Fibroblast of pulmonary artery (primary cell): Measurements from ENCODE around the gene ZNF296.

Source experiments
- DNase-seq: peaks from one replicate; pipeline ENCODE4 v3.0.0-alpha.2; 2010; ENCODE audit warnings: low read depth
- H3K4me3 ChIP-seq: replicated peaks from 2 replicates; pipeline ENCODE4 v1.5.1; 2011; ENCODE audit warnings: low read depth, mild to moderate bottlenecking, control low read depth, low read length, moderate library complexity
- CTCF ChIP-seq: IDR thresholded peaks from 2 replicates; pipeline ENCODE4 v1.5.1; 2011; ENCODE audit warnings: mild to moderate bottlenecking, control low read depth, low read length, inconsistent platforms; ENCODE audit errors: missing control alignments

ZNF296 gene

GRCh38 chr19:45091031-45091923 lies 15.0 kb upstream of the ZNF296 start:
- H3K4me3 ChIP-seq: peak overlapping the region; percentile 92
- no peak for TF ChIP-seq CTCF
- peak; percentile 100 for DNase-seq

GRCh38 chr19:45090606-45091005 lies 14.3 kb upstream of the ZNF296 start:
- no peak for DNase-seq
- no peak for TF ChIP-seq CTCF
- H3K4me3 ChIP-seq: peak overlapping the region; percentile 92

GRCh38 chr19:45090034-45090433 lies 13.8 kb upstream of the ZNF296 start:
- no peak overlapping the region for H3K4me3 ChIP-seq
- no peak for TF ChIP-seq CTCF
- no peak for DNase-seq

- no peak overlapping the region for H3K4me3 ChIP-seq
- no peak for DNase-seq
- no peak for TF ChIP-seq CTCF
These were observed 11.3 kb upstream of the ZNF296 start for GRCh38 chr19:45087531-45087930.

GRCh38 chr19:45086480-45086879 lies 10.2 kb upstream of the ZNF296 start:
- no peak for DNase-seq
- TF ChIP-seq CTCF: no peak
- H3K4me3 ChIP-seq: no peak overlapping the region

GRCh38 chr19:45082170-45082569 lies 5.9 kb upstream of the ZNF296 start:
- no peak overlapping the region for H3K4me3 ChIP-seq
- no peak for DNase-seq
- TF ChIP-seq CTCF: no peak

- H3K4me3 ChIP-seq: peak overlapping the region; percentile 96
- DNase-seq: no peak
These were observed 3.7 kb upstream of the ZNF296 start for GRCh38 chr19:45079911-45080370.

More at GRCh38 chr19:45079911-45080370, 3.7 kb upstream of the ZNF296 start:
- TF ChIP-seq CTCF: no peak
